Smooth muscle cell (in vitro differentiated cells): Measurements from ENCODE around the gene OTOGL. TPM values are rescaled to one million over a fixed set of nuclear protein-coding genes. Genes with fewer than 3 reads are reported as not detected.

Experiments
- DNase-seq: peaks from one replicate; lab custom pipeline; 2025; ENCODE audit not compliant: unreplicated experiment; lab: John Stamatoyannopoulos, UW
- H2AFZ ChIP-seq: fragments of 200-600 bp; sonication (generic); 2 replicates; pipeline ENCODE4 v1.6.0; 2016; ENCODE audit warnings: antibody characterized with exemption, low read depth, mild to moderate bottlenecking
- H3F3A ChIP-seq: fragments of 200-600 bp; sonication (generic); 2 replicates; pipeline ENCODE4 v1.6.0; 2017; ENCODE audit warnings: antibody characterized with exemption, low read depth
- H3K27ac ChIP-seq: fragments of 200-600 bp; sonication (generic); 2 replicates; pipeline ENCODE4 v1.5.1; 2016; ENCODE audit warnings: low read depth, mild to moderate bottlenecking
- H3K27me3 ChIP-seq: fragments of 200-600 bp; sonication (generic); 2 replicates; pipeline ENCODE4 v1.6.1; 2016; ENCODE audit warnings: low read depth, mild to moderate bottlenecking
- H3K36me3 ChIP-seq: fragments of 200-600 bp; sonication (generic); 2 replicates; pipeline ENCODE4 v1.5.1; 2016; ENCODE audit warnings: low read depth
- H3K4me1 ChIP-seq: fragments of 200-600 bp; sonication (generic); 2 replicates; pipeline ENCODE4 v1.5.1; 2016; ENCODE audit warnings: low read depth
- H3K4me2 ChIP-seq: fragments of 200-600 bp; sonication (generic); 2 replicates; pipeline ENCODE4 v1.6.0; 2016; ENCODE audit warnings: mild to moderate bottlenecking
- H3K4me3 ChIP-seq: fragments of 200-600 bp; sonication (generic); 2 replicates; pipeline ENCODE4 v1.5.1; 2016; ENCODE audit warnings: mild to moderate bottlenecking
- H3K79me2 ChIP-seq: fragments of 200-600 bp; sonication (generic); 2 replicates; pipeline ENCODE4 v1.6.0; 2016; ENCODE audit warnings: low read depth, mild to moderate bottlenecking
- H3K9ac ChIP-seq: fragments of 200-600 bp; sonication (generic); 2 replicates; pipeline ENCODE4 v1.6.0; 2016; ENCODE audit warnings: low read depth
- H3K9me3 ChIP-seq: fragments of 200-600 bp; sonication (generic); replicated peaks from 2 replicates; pipeline ENCODE4 v1.5.1; 2016; ENCODE audit warnings: low read depth
- H4K20me1 ChIP-seq: fragments of 200-600 bp; sonication (generic); 2 replicates; pipeline ENCODE4 v1.6.0; 2016; ENCODE audit warnings: low read depth
- CTCF ChIP-seq: fragments of 200-600 bp; sonication (generic); IDR thresholded peaks from 2 replicates; pipeline ENCODE4 v1.5.1; 2017; ENCODE audit warnings: borderline replicate concordance, mild to moderate bottlenecking, antibody characterized with exemption; ENCODE audit not compliant: insufficient read depth, poor library complexity, severe bottlenecking
- WGBS: methylation state at CpG from one replicate; pipeline ENCODE4 v1.1.7; 2016; ENCODE audit warnings: low lambda C conversion rate; 5-methylcytosine and 5-hydroxymethylcytosine counted together
- polyA plus RNA-seq: library from polyadenylated mRNA; unstranded; fragments of >200 nt; fragmentation: Nextera tagmentation; extraction: Ambion mirVana; gene quantifications from 2 replicates; pipeline ENCODE4 v1.2.1, GENCODE V29; 2016
- total RNA-seq: library from RNA; depleted of rRNA; stranded (reverse); fragments of >200 nt; gene quantifications from 2 replicates; pipeline ENCODE4 v1.2.3, GENCODE V29; 2014

OTOGL gene
- total and polyA plus RNA-seq, 2 experiments from 2014 or later = 0.09 TPM; not detected in 1

DNA sequence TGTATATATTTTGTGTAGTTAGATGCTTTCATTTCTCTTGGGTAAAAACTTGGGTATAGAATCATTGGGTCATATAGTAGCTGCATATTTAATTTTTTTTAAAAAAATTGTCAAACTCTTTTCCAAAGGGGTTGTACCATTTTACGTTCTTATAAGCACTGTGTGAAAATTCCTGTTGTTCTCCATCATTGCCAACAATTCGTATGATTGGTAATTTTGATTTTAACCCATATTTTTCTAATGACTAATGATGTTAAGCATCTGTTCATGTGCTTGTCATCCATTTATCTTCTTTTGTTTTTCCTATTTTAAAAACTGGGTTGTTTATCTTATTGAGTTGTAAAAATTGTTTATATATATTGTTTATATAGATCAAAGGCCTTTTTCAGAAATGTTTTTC lies 77.4 kb downstream of the OTOGL start:
- Histone ChIP-seq H3K27ac (no peak overlapping the region), H3K36me3 (no peaks in the 10 kb centered on the region), H3K9me3 (no peaks in the 10 kb centered on the region), H3K27me3 (no peaks in the 10 kb centered on the region), H3K9ac (no peak overlapping the region), H3K4me2 (no peak overlapping the region), H3K79me2 (no peaks in the 10 kb centered on the region), H2AFZ (no peak overlapping the region), H4K20me1 (no peaks in the 10 kb centered on the region), H3F3A (no peaks in the 10 kb centered on the region), H3K4me1 (no peaks in the 10 kb centered on the region), H3K4me3 (no peak overlapping the region)
- WGBS = 90% methylated on average over 2 of the region's 2 CpGs
- DNase-seq = no peak
- no peak for TF ChIP-seq CTCF

GRCh38 chr12:80178846-80179245 lies 79.5 kb downstream of the OTOGL start:
- H4K20me1 ChIP-seq = no peaks in the 10 kb centered on the region
- whole genome bisulfite sequencing = 74% methylated on average over 3 of the region's 3 CpGs

GRCh38 chr12:80183939-80184338 lies 84.6 kb downstream of the OTOGL start:
- no peak for TF ChIP-seq CTCF
- Histone ChIP-seq H3K79me2 (no peaks in the 10 kb centered on the region), H3K27ac (peak overlapping the region; percentile 39), H4K20me1 (no peaks in the 10 kb centered on the region), H2AFZ (peak overlapping the region; percentile 53), H3K4me2 (peak overlapping the region; percentile 4), H3K9ac (no peak overlapping the region), H3F3A (peaks cover 10% of the 10 kb centered on the region), H3K36me3 (no peaks in the 10 kb centered on the region), H3K4me3 (no peak overlapping the region), H3K4me1 (peaks cover 10% of the 10 kb centered on the region), H3K9me3 (no peaks in the 10 kb centered on the region), H3K27me3 (no peaks in the 10 kb centered on the region)
- WGBS = 49% methylated on average over 2 of the region's 2 CpGs
- no peak for DNase-seq

More at GRCh38 chr12:80178846-80179245, 79.5 kb downstream of the OTOGL start:
- DNase-seq = no peak
- H3K27me3 ChIP-seq = no peaks in the 10 kb centered on the region
- no peaks in the 10 kb centered on the region for H3K79me2 ChIP-seq
- H3K9ac ChIP-seq = no peak overlapping the region
- no peaks in the 10 kb centered on the region for H3K36me3 ChIP-seq
- H2AFZ ChIP-seq = peak overlapping the region; percentile 63
- no peak overlapping the region for H3K27ac ChIP-seq
- no peaks in the 10 kb centered on the region for H3K9me3 ChIP-seq
- no peak for TF ChIP-seq CTCF
- H3F3A ChIP-seq = no peaks in the 10 kb centered on the region
- H3K4me1 ChIP-seq = no peaks in the 10 kb centered on the region
- no peak overlapping the region for H3K4me2 ChIP-seq
- no peak overlapping the region for H3K4me3 ChIP-seq

DNA sequence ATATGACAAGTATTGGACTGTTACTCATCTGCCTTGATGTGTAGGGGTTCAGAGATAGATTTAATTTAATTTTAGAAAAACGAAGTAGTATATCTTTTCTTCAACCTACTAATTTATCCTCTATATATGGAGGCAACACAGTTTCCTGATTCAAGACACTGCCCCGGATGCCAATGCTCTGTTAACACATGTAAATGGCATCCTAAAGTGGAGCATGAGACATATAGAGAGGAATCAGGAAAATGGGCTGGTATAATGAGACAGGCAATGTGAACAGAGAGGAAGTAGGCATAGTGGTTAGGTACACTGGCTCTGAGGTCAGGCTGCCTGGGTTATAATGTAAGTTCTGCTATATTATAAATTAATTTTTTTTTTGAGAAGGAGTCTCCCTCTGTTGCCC lies 85.6 kb downstream of the OTOGL start:
- no peak overlapping the region for H3K9ac ChIP-seq
- no peak for DNase-seq
- H3F3A ChIP-seq = peaks cover 10% of the 10 kb centered on the region
- H2AFZ ChIP-seq = no peak overlapping the region
- peaks cover 10% of the 10 kb centered on the region for H3K4me1 ChIP-seq
- H3K4me2 ChIP-seq = no peak overlapping the region
- no peaks in the 10 kb centered on the region for H3K79me2 ChIP-seq
- H4K20me1 ChIP-seq = no peaks in the 10 kb centered on the region
- peak overlapping the region; percentile 39 for H3K27ac ChIP-seq
- H3K27me3 ChIP-seq = no peaks in the 10 kb centered on the region
- TF ChIP-seq CTCF = no peak
- H3K9me3 ChIP-seq = no peaks in the 10 kb centered on the region
- 43% methylated on average over 2 of the region's 2 CpGs for WGBS
- no peak overlapping the region for H3K4me3 ChIP-seq
- H3K36me3 ChIP-seq = no peaks in the 10 kb centered on the region
